ENCODE results near the gene SPCS1.
A peak's percentile ranks its signal among the peaks of the same experiment; 100 is the strongest.

SPCS1 gene

GRCh38 chr3:52733256-52733891, 27.5 kb downstream of the SPCS1 start:
- DNase-seq: no peak

- DNase-seq: no peak
Measured at GRCh38 chr3:52739730-52740129, 33.8 kb downstream of the SPCS1 start.

DNA sequence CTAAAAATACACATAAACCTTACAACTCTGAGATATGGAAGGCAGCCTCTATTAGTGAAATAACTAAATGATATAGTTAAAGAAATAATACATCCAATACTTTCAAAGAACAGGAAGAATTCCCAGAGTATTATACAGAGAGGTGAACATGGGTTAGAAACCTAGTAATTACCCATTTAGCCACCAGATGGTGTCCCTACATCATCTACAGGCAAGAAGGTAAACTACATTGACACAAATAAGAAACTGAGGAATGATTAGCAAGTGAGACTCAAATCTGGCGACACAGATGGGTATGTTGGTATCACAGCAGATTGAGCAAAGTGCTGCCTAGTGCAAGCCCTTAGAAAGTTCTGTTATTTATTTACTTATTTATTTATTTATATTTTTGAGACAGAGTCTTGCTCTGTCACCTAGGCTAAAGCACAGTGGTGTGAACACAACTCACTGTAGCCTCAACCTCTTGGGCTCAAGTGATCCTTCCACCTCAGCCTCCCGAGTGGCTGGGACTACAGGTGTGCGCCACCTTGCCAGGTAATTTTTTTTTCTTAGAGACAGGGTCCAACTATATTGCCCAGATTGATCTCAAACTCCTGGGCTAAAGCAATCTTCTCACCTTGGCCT, 36.6 kb downstream of the SPCS1 start:
- peak; percentile 36 for DNase-seq

DNA sequence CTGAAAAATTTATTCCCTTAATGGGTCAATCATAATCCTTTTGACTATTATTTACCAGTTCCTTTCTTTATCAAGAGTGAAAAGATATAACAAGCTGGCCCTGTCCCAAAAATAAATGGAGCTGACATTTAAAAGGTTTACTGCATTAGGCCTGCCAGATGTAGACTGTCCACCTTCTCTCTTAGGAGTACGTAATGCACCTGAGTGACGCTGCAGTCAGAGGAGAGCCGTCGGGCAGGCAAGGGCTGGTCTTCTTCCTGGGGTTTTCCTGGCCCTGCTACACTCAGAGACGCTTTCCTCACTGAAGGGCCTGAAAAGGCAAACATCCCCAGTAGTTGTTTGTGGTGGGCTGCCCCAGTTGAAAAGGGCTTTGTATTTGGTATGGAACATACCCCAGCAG, 37.2 kb downstream of the SPCS1 start:
- DNase-seq: no peak

GRCh38 chr3:52743721-52744120, 37.8 kb downstream of the SPCS1 start:
- no peak for DNase-seq

GRCh38 chr3:52752045-52752660, 46.2 kb downstream of the SPCS1 start:
- no peak for DNase-seq

GRCh38 chr3:52754373-52754772, 48.5 kb downstream of the SPCS1 start:
- no peak for DNase-seq

- DNase-seq: no peak
Measured at GRCh38 chr3:52756141-52756540, 50.2 kb downstream of the SPCS1 start.

Measured in CD4-positive, alpha-beta T cell treated with Interleukin-12 subunit alpha and Interleukin-12 subunit beta, for 1 hour (primary cell).